Parathyroid adenoma (tissue), 2 donors: Measurements from ENCODE around the gene MAPKAPK5.

ENCODE experiments used
- H2AFZ ChIP-seq: fragments of 300-600 bp; sonication (generic); one replicate; pipeline ENCODE4 v1.7.0; 2017; ENCODE audit warnings: antibody characterized with exemption, mild to moderate bottlenecking
- H3K27ac ChIP-seq: fragments of 300-600 bp; sonication (generic); one replicate; pipeline ENCODE4 v1.7.0; 2017
- H3K27me3 ChIP-seq: fragments of 300-600 bp; sonication (generic); one replicate; pipeline ENCODE4 v1.7.0; 2017; ENCODE audit warnings: low read length; ENCODE audit not compliant: control insufficient read depth, insufficient read depth
- H3K36me3 ChIP-seq: fragments of 300-600 bp; sonication (generic); one replicate; pipeline ENCODE4 v1.7.0; 2017; ENCODE audit warnings: low read length; ENCODE audit not compliant: control insufficient read depth, insufficient read depth
- H3K4me1 ChIP-seq: fragments of 300-600 bp; sonication (generic); one replicate; pipeline ENCODE4 v1.7.0; 2017; ENCODE audit warnings: control low read depth
- H3K4me2 ChIP-seq: fragments of 300-600 bp; sonication (generic); one replicate; pipeline ENCODE4 v1.7.0; 2017; ENCODE audit warnings: low read length
- H3K4me3 ChIP-seq: fragments of 300-600 bp; sonication (generic); one replicate; pipeline ENCODE4 v1.7.0; 2017; ENCODE audit warnings: low read depth, low read length
- H3K79me2 ChIP-seq: fragments of 300-600 bp; sonication (generic); one replicate; pipeline ENCODE4 v1.7.0; 2017; ENCODE audit warnings: control low read depth
- H3K9ac ChIP-seq: fragments of 300-600 bp; sonication (generic); one replicate; pipeline ENCODE4 v1.7.0; 2017; ENCODE audit warnings: mild to moderate bottlenecking
- H3K9me3 ChIP-seq: fragments of 300-600 bp; sonication (generic); one replicate; pipeline ENCODE4 v1.7.0; 2017; ENCODE audit warnings: low read length; ENCODE audit not compliant: control insufficient read depth
- TF ChIP-seq, protein P1 (sequence below): fragments of 300-600 bp; sonication (generic); IDR thresholded peaks from one replicate; pipeline ENCODE4 v1.7.0; 2017; ENCODE audit warnings: antibody characterized with exemption, mild to moderate bottlenecking
- donor health status: primary hyperparathyroidism.

The MAPKAPK5 gene

DNA sequence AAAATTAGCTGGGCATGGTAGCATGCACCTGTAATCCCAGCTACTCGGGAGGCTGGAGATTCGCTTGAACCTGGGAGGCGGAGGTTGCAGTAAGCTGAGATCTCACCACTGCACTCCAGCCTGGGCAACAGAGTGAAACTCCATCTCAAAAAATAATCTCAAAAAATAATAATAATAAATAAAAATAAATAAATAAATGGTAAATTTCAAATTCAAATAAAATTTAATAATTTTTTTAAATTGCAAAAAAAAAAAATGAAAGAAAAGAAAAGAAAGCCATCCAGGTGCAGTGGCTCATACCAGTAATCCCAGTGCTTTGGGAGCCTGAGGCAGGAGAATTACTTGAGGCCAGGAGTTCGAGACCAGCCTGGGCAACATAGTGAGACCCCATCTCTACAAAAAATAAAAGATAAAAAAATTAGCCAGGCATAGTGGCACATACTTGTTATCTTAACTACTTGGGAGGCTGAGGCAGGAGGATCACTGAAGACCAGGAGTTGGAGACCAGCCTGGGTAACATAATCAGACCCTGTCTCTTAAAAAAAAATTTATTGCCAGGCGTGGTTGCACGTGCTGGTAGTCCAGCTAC is 38.9 kb upstream of the MAPKAPK5 start:
- Histone ChIP-seq H3K4me2 (no peak overlapping the region), H3K9me3 (no peaks in the 10 kb centered on the region), H3K79me2 (no peaks in the 10 kb centered on the region), H2AFZ (no peak overlapping the region), H3K4me3 (no peak overlapping the region), H3K36me3 (no peaks in the 10 kb centered on the region), H3K27ac (no peak overlapping the region), H3K9ac (no peak overlapping the region), H3K4me1 (no peaks in the 10 kb centered on the region), H3K27me3 (no peaks in the 10 kb centered on the region)
- TF ChIP-seq, protein P1, sequence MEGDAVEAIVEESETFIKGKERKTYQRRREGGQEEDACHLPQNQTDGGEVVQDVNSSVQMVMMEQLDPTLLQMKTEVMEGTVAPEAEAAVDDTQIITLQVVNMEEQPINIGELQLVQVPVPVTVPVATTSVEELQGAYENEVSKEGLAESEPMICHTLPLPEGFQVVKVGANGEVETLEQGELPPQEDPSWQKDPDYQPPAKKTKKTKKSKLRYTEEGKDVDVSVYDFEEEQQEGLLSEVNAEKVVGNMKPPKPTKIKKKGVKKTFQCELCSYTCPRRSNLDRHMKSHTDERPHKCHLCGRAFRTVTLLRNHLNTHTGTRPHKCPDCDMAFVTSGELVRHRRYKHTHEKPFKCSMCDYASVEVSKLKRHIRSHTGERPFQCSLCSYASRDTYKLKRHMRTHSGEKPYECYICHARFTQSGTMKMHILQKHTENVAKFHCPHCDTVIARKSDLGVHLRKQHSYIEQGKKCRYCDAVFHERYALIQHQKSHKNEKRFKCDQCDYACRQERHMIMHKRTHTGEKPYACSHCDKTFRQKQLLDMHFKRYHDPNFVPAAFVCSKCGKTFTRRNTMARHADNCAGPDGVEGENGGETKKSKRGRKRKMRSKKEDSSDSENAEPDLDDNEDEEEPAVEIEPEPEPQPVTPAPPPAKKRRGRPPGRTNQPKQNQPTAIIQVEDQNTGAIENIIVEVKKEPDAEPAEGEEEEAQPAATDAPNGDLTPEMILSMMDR = no peak

- Histone ChIP-seq H3K4me2 (no peak overlapping the region), H3K79me2 (no peaks in the 10 kb centered on the region), H3K9me3 (no peaks in the 10 kb centered on the region), H3K4me3 (no peak overlapping the region), H3K4me1 (no peaks in the 10 kb centered on the region), H2AFZ (no peak overlapping the region), H3K36me3 (no peaks in the 10 kb centered on the region), H3K27ac (no peak overlapping the region), H3K27me3 (no peaks in the 10 kb centered on the region), H3K9ac (no peak overlapping the region)
- TF ChIP-seq, protein P1 = no peak
Measured at GRCh38 chr12:111803851-111804250, 38.2 kb upstream of the MAPKAPK5 start.

- Histone ChIP-seq H3K27me3 (no peaks in the 10 kb centered on the region), H3K9me3 (no peaks in the 10 kb centered on the region), H2AFZ (no peak overlapping the region), H3K4me3 (no peak overlapping the region), H3K9ac (no peak overlapping the region), H3K79me2 (no peaks in the 10 kb centered on the region), H3K27ac (no peak overlapping the region), H3K4me2 (no peak overlapping the region), H3K36me3 (no peaks in the 10 kb centered on the region), H3K4me1 (no peaks in the 10 kb centered on the region)
- TF ChIP-seq, protein P1 = no peak
Measured at GRCh38 chr12:111806304-111806703, 35.7 kb upstream of the MAPKAPK5 start.

DNA sequence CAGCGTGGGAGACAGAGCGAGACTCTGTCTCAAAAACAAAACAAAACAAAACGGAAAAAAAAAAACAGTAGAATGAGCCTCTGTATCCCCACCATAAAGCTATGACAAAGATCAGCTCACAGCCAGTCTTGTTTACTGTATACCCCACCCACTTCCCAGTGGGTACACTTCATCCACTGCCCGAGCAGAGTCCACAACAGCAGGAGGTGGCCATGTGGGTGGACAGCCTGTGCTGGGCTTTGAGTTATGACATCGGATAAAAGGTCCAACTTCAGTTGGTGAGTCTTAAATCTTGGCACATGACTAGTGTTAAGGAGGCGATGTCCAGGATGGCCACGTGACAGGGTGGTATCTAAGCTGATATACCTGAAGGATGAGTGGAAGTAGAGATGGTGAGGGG is 34.8 kb upstream of the MAPKAPK5 start:
- TF ChIP-seq, protein P1 = no peak
- Histone ChIP-seq H3K9me3 (no peaks in the 10 kb centered on the region), H3K79me2 (no peaks in the 10 kb centered on the region), H3K9ac (no peak overlapping the region), H3K4me2 (no peak overlapping the region), H2AFZ (no peak overlapping the region), H3K36me3 (no peaks in the 10 kb centered on the region), H3K4me1 (no peaks in the 10 kb centered on the region), H3K27ac (no peak overlapping the region), H3K27me3 (no peaks in the 10 kb centered on the region), H3K4me3 (no peak overlapping the region)
